ENCODE data around the gene DNAH9.

Gene DNAH9

GRCh38 chr17:11853321-11854151, 255.3 kb downstream of the DNAH9 start:
- DNase-seq: no peak

- no peak for DNase-seq
These were observed 257.0 kb downstream of the DNAH9 start for GRCh38 chr17:11855306-11855705.

GRCh38 chr17:11857006-11857405, 258.7 kb downstream of the DNAH9 start:
- DNase-seq: no peak

GRCh38 chr17:11869680-11870394, 271.6 kb downstream of the DNAH9 start:
- DNase-seq: no peak

GRCh38 chr17:11871773-11872172, 273.5 kb downstream of the DNAH9 start:
- DNase-seq: no peak

- DNase-seq: no peak
These were observed 276.5 kb downstream of the DNAH9 start for GRCh38 chr17:11874756-11875155.

- no peak for DNase-seq
These were observed 282.4 kb downstream of the DNAH9 start for GRCh38 chr17:11880714-11881113.

GRCh38 chr17:11882716-11883115, 284.4 kb downstream of the DNAH9 start:
- DNase-seq: no peak

GRCh38 chr17:11885051-11885450, 286.8 kb downstream of the DNAH9 start:
- DNase-seq: no peak

- no peak for DNase-seq
These were observed 291.0 kb downstream of the DNAH9 start for GRCh38 chr17:11889266-11889665.

GRCh38 chr17:11893862-11894261, 295.6 kb downstream of the DNAH9 start:
- DNase-seq: no peak

- no peak for DNase-seq
These were observed 297.9 kb downstream of the DNAH9 start for GRCh38 chr17:11896199-11896598.

GRCh38 chr17:11898526-11899235, 300.4 kb downstream of the DNAH9 start:
- DNase-seq: no peak

- no peak for DNase-seq
These were observed 301.3 kb downstream of the DNAH9 start for GRCh38 chr17:11899537-11899942.

GRCh38 chr17:11900041-11900476, 301.8 kb downstream of the DNAH9 start:
- DNase-seq: no peak

- DNase-seq: no peak
These were observed 302.4 kb downstream of the DNAH9 start for GRCh38 chr17:11900655-11901054.

GRCh38 chr17:11901931-11902330, 303.7 kb downstream of the DNAH9 start:
- DNase-seq: no peak

GRCh38 chr17:11908711-11909146, 310.5 kb downstream of the DNAH9 start:
- no peak for DNase-seq

GRCh38 chr17:11909348-11909747, 311.1 kb downstream of the DNAH9 start:
- DNase-seq: no peak

GRCh38 chr17:11916091-11916490, 317.8 kb downstream of the DNAH9 start:
- no peak for DNase-seq

GRCh38 chr17:11917415-11917814, 319.1 kb downstream of the DNAH9 start:
- DNase-seq: no peak

GRCh38 chr17:11921296-11921695, 323.0 kb downstream of the DNAH9 start:
- DNase-seq: no peak

GRCh38 chr17:11922638-11923037, 324.4 kb downstream of the DNAH9 start:
- DNase-seq: no peak

- no peak for DNase-seq
These were observed 325.8 kb downstream of the DNAH9 start for GRCh38 chr17:11924076-11924475.

Measured in activated effector memory CD4-positive, alpha-beta T cell treated with Interleukin-2 at 50 U/mL for 16 hours (primary cell).